Measurements from ENCODE around the gene CHTOP.

CHTOP gene

GRCh38 chr1:153685544-153686340 lies 51.9 kb downstream of the CHTOP start:
- DNase-seq (ENCODE audit: low spot score) = no peak

GRCh38 chr1:153687346-153688125 lies 53.7 kb downstream of the CHTOP start:
- DNase-seq (ENCODE audit: low spot score) = no peak

GRCh38 chr1:153688276-153688675 lies 54.4 kb downstream of the CHTOP start:
- DNase-seq (ENCODE audit: low spot score) = no peak

GRCh38 chr1:153688736-153689328 lies 55.0 kb downstream of the CHTOP start:
- no peak for DNase-seq (ENCODE audit: low spot score)

GRCh38 chr1:153693466-153693865 lies 59.6 kb downstream of the CHTOP start:
- DNase-seq (ENCODE audit: low spot score) = no peak
